ENCODE results near the gene MAP1B.

DNA sequence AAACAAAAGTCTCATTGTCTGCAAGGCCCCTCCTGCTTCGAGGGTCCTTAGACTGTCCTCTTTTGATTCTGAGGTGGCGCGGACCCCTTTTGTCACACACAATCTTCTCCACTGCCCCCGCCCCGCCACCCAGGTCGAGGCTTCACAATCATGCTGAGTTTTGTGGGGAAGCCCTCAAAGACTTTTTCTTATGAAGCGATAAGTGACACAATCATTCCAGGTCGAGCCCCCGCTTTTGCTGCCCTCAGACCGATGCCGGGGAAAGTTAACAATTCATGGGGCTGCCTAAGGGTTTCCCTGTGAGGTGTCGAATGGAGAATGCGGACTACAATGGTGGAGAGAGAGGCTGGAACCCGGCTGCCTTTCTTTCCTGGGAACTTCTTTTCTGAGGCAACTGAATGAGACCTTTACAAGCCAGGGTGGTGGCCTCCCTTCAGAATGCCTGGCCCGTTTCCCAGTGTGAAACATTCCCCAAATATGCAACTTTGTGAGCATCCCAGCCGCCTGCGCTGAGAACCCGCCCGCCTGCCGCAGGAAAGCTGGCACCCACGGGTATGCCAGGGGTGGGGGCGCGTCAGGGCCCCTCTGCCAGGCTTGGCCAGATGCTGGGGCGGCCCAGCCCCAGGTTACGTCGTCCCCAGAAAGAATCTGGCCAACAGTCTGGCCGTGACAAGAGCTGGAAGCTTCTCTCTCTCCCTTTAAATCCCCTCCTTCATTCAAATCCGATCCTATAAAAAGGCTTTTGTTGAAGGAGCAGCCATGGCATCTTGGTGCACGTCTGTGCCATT lies 71.9 kb downstream of the MAP1B start:
- TF ChIP-seq, protein P1, sequence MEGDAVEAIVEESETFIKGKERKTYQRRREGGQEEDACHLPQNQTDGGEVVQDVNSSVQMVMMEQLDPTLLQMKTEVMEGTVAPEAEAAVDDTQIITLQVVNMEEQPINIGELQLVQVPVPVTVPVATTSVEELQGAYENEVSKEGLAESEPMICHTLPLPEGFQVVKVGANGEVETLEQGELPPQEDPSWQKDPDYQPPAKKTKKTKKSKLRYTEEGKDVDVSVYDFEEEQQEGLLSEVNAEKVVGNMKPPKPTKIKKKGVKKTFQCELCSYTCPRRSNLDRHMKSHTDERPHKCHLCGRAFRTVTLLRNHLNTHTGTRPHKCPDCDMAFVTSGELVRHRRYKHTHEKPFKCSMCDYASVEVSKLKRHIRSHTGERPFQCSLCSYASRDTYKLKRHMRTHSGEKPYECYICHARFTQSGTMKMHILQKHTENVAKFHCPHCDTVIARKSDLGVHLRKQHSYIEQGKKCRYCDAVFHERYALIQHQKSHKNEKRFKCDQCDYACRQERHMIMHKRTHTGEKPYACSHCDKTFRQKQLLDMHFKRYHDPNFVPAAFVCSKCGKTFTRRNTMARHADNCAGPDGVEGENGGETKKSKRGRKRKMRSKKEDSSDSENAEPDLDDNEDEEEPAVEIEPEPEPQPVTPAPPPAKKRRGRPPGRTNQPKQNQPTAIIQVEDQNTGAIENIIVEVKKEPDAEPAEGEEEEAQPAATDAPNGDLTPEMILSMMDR (optimal IDR thresholded peaks at IDR 0.05 in 1 of 3, IDR thresholded peaks at IDR 0.05 in 1 of 3, conservative IDR thresholded peaks at IDR 0.05 in 1 of 3; ENCODE audit: extremely low read depth in 1 of 3, insufficient read depth in 2 of 3, low read length in 3 of 3) = no peak
- no peak for TF ChIP-seq EZH2 (IDR thresholded peaks at IDR 0.05; ENCODE audit: low read length)
